ENCODE data around the gene CACFD1.

CACFD1 gene

DNA sequence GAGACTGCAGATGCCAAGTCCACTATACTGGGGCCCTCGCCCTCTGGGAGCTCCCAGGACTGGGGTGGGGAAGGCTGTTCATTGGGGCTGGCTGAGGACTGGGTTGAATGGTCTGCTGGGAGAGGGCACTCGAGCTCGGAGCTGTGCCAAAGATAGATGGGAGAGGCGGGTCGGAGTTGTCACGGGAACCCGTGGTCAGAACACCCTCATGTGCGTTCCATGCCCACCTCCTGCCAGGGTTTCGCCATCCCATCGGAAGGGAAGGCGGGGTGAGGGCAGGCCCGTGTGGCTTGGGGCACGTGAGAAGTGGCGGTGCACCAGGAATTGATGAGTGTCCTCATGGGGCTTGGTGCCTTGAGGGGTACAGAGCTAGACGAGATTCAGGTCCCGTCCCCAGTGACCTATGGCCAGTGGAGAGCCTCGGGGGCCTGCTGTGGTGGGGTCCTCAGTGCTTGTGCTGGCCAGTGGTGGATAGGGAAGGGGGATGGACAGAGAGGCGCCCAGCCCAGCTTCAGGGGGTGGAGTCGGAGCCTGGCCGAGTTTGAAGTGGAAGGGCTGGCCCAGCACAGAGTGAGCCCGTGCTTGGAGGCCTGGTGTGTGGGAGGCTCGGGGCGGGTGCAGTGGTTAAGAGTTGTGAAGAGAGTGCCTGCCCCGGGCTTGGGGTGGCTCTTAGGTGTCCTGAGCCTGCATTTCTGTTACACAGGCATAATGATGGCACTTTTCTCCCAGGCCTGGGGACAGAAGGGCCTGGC is 4.3 kb downstream of the CACFD1 start:
- DNase-seq (ENCODE audit: insufficient read length, low spot score), result no peak
- TF ChIP-seq, protein P1, sequence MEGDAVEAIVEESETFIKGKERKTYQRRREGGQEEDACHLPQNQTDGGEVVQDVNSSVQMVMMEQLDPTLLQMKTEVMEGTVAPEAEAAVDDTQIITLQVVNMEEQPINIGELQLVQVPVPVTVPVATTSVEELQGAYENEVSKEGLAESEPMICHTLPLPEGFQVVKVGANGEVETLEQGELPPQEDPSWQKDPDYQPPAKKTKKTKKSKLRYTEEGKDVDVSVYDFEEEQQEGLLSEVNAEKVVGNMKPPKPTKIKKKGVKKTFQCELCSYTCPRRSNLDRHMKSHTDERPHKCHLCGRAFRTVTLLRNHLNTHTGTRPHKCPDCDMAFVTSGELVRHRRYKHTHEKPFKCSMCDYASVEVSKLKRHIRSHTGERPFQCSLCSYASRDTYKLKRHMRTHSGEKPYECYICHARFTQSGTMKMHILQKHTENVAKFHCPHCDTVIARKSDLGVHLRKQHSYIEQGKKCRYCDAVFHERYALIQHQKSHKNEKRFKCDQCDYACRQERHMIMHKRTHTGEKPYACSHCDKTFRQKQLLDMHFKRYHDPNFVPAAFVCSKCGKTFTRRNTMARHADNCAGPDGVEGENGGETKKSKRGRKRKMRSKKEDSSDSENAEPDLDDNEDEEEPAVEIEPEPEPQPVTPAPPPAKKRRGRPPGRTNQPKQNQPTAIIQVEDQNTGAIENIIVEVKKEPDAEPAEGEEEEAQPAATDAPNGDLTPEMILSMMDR (IDR thresholded peaks at IDR 0.05; ENCODE audit: insufficient read depth, missing control alignments), result no peak
- FAIRE-seq, result no peak

DNA sequence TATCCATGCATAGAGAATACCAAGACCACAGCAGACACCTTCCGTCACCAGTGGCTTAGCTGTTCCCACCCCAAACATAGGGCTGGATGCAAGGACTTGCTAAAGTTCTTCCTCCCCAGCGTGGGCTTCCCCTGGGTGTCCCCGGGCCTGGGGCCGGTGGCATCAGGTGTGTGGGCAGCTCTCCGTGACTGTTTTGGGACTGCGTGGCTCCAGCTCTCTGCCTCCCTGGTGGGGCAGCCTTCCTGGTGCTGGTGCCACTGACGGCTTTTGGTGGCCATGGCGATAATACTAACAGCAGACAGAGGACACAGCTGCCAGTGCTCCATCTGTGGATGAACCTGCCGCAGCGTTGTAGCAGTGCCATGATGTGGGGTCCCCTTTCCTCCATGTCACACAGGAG is 4.9 kb downstream of the CACFD1 start:
- DNase-seq (ENCODE audit: insufficient read length, low spot score), result no peak
- FAIRE-seq, result no peak
- TF ChIP-seq, protein P1 (IDR thresholded peaks at IDR 0.05; ENCODE audit: insufficient read depth, missing control alignments), result no peak

DNA sequence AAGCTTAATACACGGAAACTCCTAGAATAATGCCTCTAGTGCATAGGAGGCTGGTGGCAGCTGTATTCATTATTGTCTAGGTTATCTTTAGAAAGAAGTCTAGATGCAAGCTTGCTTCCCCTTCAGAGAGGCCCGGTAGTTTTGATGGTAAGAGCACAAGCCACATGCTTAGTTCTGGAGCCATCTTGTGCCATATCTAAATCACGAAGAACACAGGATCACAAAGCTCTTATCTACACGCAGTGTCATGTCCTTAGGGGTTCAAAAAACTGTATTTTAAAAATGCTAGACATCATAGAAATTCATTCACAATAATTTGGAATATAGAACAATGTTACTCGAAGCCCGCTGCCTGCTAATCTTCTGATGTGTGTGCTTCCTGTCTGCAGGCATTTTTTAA is 6.2 kb downstream of the CACFD1 start:
- no peak for FAIRE-seq
- no peak for DNase-seq (ENCODE audit: insufficient read length, low spot score)
- TF ChIP-seq, protein P1 (IDR thresholded peaks at IDR 0.05; ENCODE audit: insufficient read depth, missing control alignments), result no peak

DNA sequence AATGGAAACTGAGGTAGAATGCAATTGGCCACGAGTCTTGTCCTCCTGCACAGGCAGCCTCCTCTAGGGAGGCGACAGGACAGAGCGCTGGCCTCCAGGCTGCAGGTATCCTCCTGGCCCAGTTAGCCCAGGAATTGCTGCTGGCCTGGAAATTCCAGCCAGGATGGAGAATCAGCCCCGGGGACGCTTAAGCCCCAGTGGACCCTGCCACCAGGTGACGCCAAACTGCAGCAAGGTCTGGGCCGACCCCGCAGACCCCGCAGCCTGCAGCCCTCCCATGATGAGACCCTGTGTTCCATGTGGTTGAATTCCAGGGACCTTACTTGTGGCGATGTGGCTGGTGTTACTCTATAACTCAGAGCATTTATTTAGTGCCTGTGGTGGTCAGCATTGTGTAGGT is 7.3 kb downstream of the CACFD1 start:
- FAIRE-seq (no peak), DNase-seq (ENCODE audit: insufficient read length, low spot score) (no peak)
- TF ChIP-seq, protein P1 (IDR thresholded peaks at IDR 0.05; ENCODE audit: insufficient read depth, missing control alignments), result no peak

DNA sequence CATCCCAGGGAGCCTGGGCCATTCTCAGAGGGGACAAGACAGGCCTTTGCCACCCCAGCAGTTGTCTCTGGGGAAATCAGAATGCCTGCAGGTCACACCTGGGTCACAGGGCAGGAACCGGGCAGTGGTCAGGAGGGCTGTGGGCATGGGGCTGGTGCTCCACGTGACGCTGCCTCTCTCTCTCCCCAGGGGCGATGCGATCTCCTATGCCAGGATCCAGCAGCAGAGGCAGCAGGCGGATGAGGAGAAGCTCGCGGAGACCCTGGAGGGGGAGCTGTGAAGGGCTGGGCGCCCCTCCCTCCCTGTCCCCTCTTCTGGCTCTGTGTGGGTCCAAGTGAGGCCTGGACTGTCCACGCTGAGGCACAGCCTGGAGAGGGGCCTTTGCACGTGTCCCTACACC is 8.6 kb downstream of the CACFD1 start:
- TF ChIP-seq, protein P1 (IDR thresholded peaks at IDR 0.05; ENCODE audit: insufficient read depth, missing control alignments), result no peak
- DNase-seq (ENCODE audit: insufficient read length, low spot score), result no peak
- no peak for FAIRE-seq

DNA sequence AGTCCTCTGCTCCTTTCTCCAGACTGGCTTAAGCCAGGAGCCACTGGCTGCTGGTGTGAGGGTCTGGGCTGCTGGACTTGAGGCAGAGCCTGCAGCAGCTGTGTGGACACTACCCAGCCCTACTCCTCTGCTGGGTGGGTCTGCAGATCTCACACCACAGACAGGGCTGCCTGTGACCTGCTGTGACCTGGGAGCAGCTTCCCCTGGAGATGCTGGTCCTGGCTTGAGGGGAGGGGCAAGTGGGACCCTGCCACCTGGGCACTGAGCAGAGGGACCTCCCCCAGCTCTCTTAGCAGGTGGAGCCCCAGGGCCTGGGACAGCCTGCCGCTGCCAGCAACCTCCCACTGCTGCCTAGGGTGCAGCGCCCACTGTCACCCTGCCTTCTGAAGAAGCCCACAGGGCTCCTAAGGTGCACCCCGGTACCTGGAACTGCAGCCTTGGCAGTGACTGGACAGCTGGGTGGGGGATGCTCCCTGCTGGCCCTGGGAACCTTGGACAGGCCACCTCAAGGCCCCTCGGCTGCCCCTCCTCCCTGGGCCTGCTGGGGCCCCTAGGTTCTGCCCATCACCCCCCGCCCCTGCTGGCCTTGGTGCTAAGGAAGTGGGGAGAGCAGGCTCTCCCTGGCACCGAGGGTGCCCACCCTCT is 9.1 kb downstream of the CACFD1 start:
- no peak for FAIRE-seq
- TF ChIP-seq, protein P1 (IDR thresholded peaks at IDR 0.05; ENCODE audit: insufficient read depth, missing control alignments), result no peak
- DNase-seq (ENCODE audit: insufficient read length, low spot score), result no peak

DNA sequence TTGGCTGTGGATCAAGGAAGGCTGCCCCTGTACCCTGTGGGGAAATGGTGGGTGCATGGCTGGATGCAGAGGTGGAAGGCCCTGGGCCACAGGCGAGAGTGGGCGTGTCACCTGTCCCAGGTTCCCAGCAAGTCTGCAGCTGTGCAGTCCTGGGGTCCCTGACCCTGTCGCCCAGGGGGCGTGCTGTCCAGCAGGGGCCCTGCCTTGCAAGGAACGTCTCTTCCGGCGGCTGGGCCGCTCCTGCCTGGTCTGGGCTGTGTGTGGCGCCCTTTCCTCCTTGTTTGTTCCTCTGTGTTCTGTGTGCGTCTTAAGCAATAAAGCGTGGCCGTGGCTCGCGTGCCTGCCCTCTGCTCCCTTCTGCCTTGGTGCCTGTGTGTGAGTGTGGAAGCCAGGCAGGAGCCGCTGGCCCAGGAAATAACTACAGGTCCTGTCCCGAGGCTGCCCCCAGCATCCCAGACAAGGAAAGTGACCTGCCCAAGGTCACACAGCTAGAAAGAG is 10.7 kb downstream of the CACFD1 start:
- FAIRE-seq, result no peak
- TF ChIP-seq, protein P1 (IDR thresholded peaks at IDR 0.05; ENCODE audit: insufficient read depth, missing control alignments), result no peak
- DNase-seq (ENCODE audit: insufficient read length, low spot score), result no peak
